HCT116 (cell line): ENCODE data around the gene RAB9A. TPM values are rescaled to one million over a fixed set of nuclear protein-coding genes. Genes with fewer than 3 reads are reported as not detected.

Experiments used
- ATAC-seq: fragments of 200-7000 bp; cut with Tn5 transposase; 2 replicates; pipeline ENCODE4 v1.9.1; 2020; ENCODE audit warnings: mild to moderate bottlenecking, moderate library complexity
- BruUV-seq: library from RNA; stranded (reverse); fragments of 400-500 nt; replicated peaks from 2 replicates; lab custom pipeline; 2021; lab: Mats Ljungman, UMichigan
- CTCF ChIA-PET: fragments of 300-600 bp; sonication (Branson Sonifier 250); formaldehyde crosslinking; loops from one replicate; lab custom pipeline; 2021; ENCODE audit warnings: antibody characterized with exemption; lab: Charles Lee
- POLR2A ChIA-PET: fragments of 300-600, 350-600 bp; sonication (Branson Sonifier 250); formaldehyde crosslinking; loops from one replicate; lab custom pipeline; 2021; ENCODE audit warnings: antibody characterized with exemption; lab: Charles Lee
- RAD21 ChIA-PET, 2 experiments: fragments of 300-600 bp; sonication (Branson Sonifier 250); formaldehyde crosslinking; loops; one replicate each; lab custom pipeline; 2023; ENCODE audit warnings: low total read pairs in 2 of 2; ENCODE audit not compliant: uncharacterized antibody in 2 of 2, unreplicated experiment in 2 of 2, low non-redundant PET in 1 of 2; lab: Charles Lee
- DNase-seq: peaks from one replicate; pipeline ENCODE4 v3.0.0-alpha.2; 2010; ENCODE audit warnings: low read depth, low spot score
- H2AFZ ChIP-seq: fragments of 200-600 bp; shearing (Covaris generic), sonication (generic); 2 replicates; pipeline ENCODE4 v1.6.1; 2017; ENCODE audit warnings: low read depth, mixed run types, mixed read lengths, antibody characterized with exemption, low read length; ENCODE audit not compliant: poor library complexity, severe bottlenecking
- H3K27ac ChIP-seq: 2 replicates; pipeline ENCODE4 v1.5.1; 2012; ENCODE audit warnings: low read depth, low read length
- H3K27me3 ChIP-seq: fragments of 200-600 bp; sonication (generic); 2 replicates; pipeline ENCODE4 v1.6.1; 2016; ENCODE audit warnings: mixed run types, low read length, mixed read lengths; ENCODE audit not compliant: insufficient read depth
- H3K36me3 ChIP-seq, 2 experiments: fragments of 200-500 bp in 1 of 2; fragments of 200-600 bp in 1 of 2; sonication (Bioruptor generic) in 1 of 2; sonication (generic) in 1 of 2; 2 replicates each; pipeline versions ENCODE4 v1.5.1 to v1.6.1; 2014 to 2016; ENCODE audit warnings: low read length in 2 of 2, inconsistent platforms in 1 of 2, mixed read lengths in 1 of 2, mixed run types in 1 of 2; ENCODE audit not compliant: insufficient read depth in 2 of 2, control insufficient read depth in 1 of 2
- H3K4me1 ChIP-seq, 2 experiments: fragments of 200-600 bp in 1 of 2; sonication (generic) in 1 of 2; 2 replicates each; pipeline versions ENCODE4 v1.5.1 to v1.6.1; 2012 to 2017; ENCODE audit warnings: low read length in 2 of 2, inconsistent platforms in 1 of 2, mild to moderate bottlenecking in 1 of 2, mixed read lengths in 1 of 2, mixed run types in 1 of 2, moderate library complexity in 1 of 2; ENCODE audit not compliant: insufficient read depth in 2 of 2, control insufficient read depth in 1 of 2
- H3K4me2 ChIP-seq: fragments of 200-600 bp; sonication (generic); 2 replicates; pipeline ENCODE4 v1.6.1; 2017; ENCODE audit warnings: mixed run types, low read length, mixed read lengths
- H3K4me3 ChIP-seq, 2 experiments: fragments of 200-600 bp in 1 of 2; sonication (generic) in 1 of 2; replicated peaks in 1 of 2; 2 replicates each; pipeline ENCODE4 v1.5.1; 2011 to 2016; ENCODE audit warnings: low read length in 2 of 2, control low read depth in 1 of 2, low read depth in 1 of 2, mild to moderate bottlenecking in 1 of 2, mixed read lengths in 1 of 2, mixed run types in 1 of 2
- H3K79me2 ChIP-seq: fragments of 200-600 bp; sonication (generic); 2 replicates; pipeline ENCODE4 v1.6.1; 2017; ENCODE audit warnings: mild to moderate bottlenecking, mixed run types, low read length, moderate library complexity, mixed read lengths; ENCODE audit not compliant: insufficient read depth
- H3K9ac ChIP-seq: fragments of 200-600 bp; sonication (generic); 2 replicates; pipeline ENCODE4 v1.6.1; 2016; ENCODE audit warnings: low read length, mixed read lengths
- H3K9me2 ChIP-seq: fragments of 200-600 bp; sonication (generic), shearing (Covaris generic); 2 replicates; pipeline ENCODE4 v1.6.1; 2017; ENCODE audit warnings: mixed run types, mild to moderate bottlenecking, moderate library complexity; ENCODE audit not compliant: insufficient read depth
- H3K9me3 ChIP-seq, 2 experiments: fragments of 200-500 bp in 1 of 2; fragments of 200-600 bp in 1 of 2; sonication (Bioruptor generic) in 1 of 2; sonication (generic) in 1 of 2; 2 replicates each; pipeline ENCODE4 v1.6.1; 2014 to 2017; ENCODE audit warnings: low read length in 2 of 2, mixed read lengths in 2 of 2, inconsistent platforms in 1 of 2, low read depth in 1 of 2, mild to moderate bottlenecking in 1 of 2, mixed run types in 1 of 2, moderate library complexity in 1 of 2; ENCODE audit not compliant: control insufficient read depth in 1 of 2, insufficient read depth in 1 of 2
- H4K20me1 ChIP-seq: fragments of 200-600 bp; sonication (generic), shearing (Covaris generic); 2 replicates; pipeline ENCODE4 v1.6.1; 2017; ENCODE audit warnings: mixed run types, mild to moderate bottlenecking, moderate library complexity; ENCODE audit not compliant: insufficient read depth
- EGR1 ChIP-seq: IDR thresholded peaks from 2 replicates; pipeline ENCODE4 v1.6.1; 2012; ENCODE audit warnings: low read depth
- FOSL1 ChIP-seq: IDR thresholded peaks from 2 replicates; pipeline ENCODE4 v1.6.1; 2012; ENCODE audit warnings: low read depth
- JUND ChIP-seq: IDR thresholded peaks from 2 replicates; pipeline ENCODE4 v1.6.1; 2012
- SP1 ChIP-seq: IDR thresholded peaks from 2 replicates; pipeline ENCODE4 v1.6.1; 2012; ENCODE audit warnings: low read depth
- intact Hi-C: fragments of 100-400 bp; cut with micrococcal nuclease; formaldehyde crosslinking; loops from 2 replicates; pipeline ENCODE4 v1.10.0; 2022
- total RNA-seq: library from RNA; stranded (reverse); gene quantifications from one replicate; pipeline ENCODE4 v1.2.1, GENCODE V29; 2021; ENCODE audit not compliant: unreplicated experiment
- TF ChIP-seq, protein P1 (sequence below): IDR thresholded peaks from 2 replicates; pipeline ENCODE4 v1.6.1; 2012; ENCODE audit warnings: low read depth

RAB9A gene
- total RNA-seq, 1 experiment from 2014 or later, result 23.9 TPM

DNA sequence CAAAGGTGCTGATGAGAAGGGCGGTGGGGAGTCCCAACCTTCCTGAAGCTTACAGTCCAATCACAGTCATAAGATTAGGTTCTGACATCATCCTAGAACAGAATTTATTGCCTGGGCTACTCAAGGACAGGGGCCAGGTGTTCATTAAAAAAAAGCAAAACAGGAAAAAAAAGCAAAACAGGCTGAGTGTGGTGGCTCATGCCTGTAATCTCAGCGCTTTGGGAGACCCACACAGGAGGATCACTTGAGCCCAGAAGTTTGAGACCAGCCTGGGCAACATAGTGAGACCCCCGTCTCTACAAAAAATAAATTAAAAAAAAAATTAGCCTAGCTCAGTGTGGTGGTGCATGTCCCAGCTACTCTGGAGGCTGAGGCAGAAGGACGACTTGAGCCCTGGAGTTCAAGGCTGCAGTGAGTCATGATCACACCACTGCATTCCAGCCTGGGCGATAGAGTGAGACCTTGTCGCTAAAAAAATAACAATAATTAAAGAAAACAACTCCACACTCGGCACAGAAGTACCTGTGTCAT is 3.0 kb downstream of the RAB9A start:
- Histone ChIP-seq H4K20me1 (0 out of 2 replicates have a peak, but pooled peaks cover 4% of the 10 kb centered on the region), H3K27ac (peak overlapping the region; percentile 73), H3K9ac (peak overlapping the region; percentile 34), H3K9me3 (no peaks in the 10 kb centered on the region), H3K4me3 (peak overlapping the region; percentile 13 to 31; a peak in 2 of 4 replicates), H3K27me3 (no peaks in the 10 kb centered on the region), H3K4me2 (peak overlapping the region; percentile 87), H3K9me2 (no peaks in the 10 kb centered on the region), H3K4me1 (peaks cover 40 to 56% of the 10 kb centered on the region in 2 experiments), H2AFZ (no peak overlapping the region), H3K79me2 (peaks cover 76% of the 10 kb centered on the region), H3K36me3 (no peaks in the 10 kb centered on the region)
- ChIA-PET RAD21 (no interaction called here), POLR2A (no interaction called here), CTCF (interaction anchor here (1.7 kb wide), 2 partner anchors 33 to 185 kb away, joined by 5 to 7 read pairs; no protein-coding TSS in a partner anchor)
- no peak for DNase-seq
- ATAC-seq, result peak; percentile 56
- intact Hi-C loops, result loop anchor here (2.0 to 5.0 kb wide), 2 partner anchors 33 to 40 kb away; partner anchors contain the start of genes OFD1 and TRAPPC2
- BruUV-seq, result no TSS peak
- TF ChIP-seq FOSL1 (peak; percentile 39; the same call in 1 of the 2 replicates), JUND (peak; percentile 26), EGR1 (no peak), SP1 (peak; percentile 19; the same call in 1 of the 2 replicates)
- TF ChIP-seq, protein P1, sequence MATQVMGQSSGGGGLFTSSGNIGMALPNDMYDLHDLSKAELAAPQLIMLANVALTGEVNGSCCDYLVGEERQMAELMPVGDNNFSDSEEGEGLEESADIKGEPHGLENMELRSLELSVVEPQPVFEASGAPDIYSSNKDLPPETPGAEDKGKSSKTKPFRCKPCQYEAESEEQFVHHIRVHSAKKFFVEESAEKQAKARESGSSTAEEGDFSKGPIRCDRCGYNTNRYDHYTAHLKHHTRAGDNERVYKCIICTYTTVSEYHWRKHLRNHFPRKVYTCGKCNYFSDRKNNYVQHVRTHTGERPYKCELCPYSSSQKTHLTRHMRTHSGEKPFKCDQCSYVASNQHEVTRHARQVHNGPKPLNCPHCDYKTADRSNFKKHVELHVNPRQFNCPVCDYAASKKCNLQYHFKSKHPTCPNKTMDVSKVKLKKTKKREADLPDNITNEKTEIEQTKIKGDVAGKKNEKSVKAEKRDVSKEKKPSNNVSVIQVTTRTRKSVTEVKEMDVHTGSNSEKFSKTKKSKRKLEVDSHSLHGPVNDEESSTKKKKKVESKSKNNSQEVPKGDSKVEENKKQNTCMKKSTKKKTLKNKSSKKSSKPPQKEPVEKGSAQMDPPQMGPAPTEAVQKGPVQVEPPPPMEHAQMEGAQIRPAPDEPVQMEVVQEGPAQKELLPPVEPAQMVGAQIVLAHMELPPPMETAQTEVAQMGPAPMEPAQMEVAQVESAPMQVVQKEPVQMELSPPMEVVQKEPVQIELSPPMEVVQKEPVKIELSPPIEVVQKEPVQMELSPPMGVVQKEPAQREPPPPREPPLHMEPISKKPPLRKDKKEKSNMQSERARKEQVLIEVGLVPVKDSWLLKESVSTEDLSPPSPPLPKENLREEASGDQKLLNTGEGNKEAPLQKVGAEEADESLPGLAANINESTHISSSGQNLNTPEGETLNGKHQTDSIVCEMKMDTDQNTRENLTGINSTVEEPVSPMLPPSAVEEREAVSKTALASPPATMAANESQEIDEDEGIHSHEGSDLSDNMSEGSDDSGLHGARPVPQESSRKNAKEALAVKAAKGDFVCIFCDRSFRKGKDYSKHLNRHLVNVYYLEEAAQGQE, result no peak
